HCT116 (cell line): ENCODE data around the gene OTULIN. TPM values are rescaled to one million over a fixed set of nuclear protein-coding genes. Genes with fewer than 3 reads are reported as not detected.

Experiments used
- ATAC-seq: fragments of 200-7000 bp; cut with Tn5 transposase; 2 replicates; pipeline ENCODE4 v1.9.1; 2020; ENCODE audit warnings: mild to moderate bottlenecking, moderate library complexity
- BruUV-seq: library from RNA; stranded (reverse); fragments of 400-500 nt; replicated peaks from 2 replicates; lab custom pipeline; 2021; lab: Mats Ljungman, UMichigan
- CTCF ChIA-PET: fragments of 300-600 bp; sonication (Branson Sonifier 250); formaldehyde crosslinking; loops from one replicate; lab custom pipeline; 2021; ENCODE audit warnings: antibody characterized with exemption; lab: Charles Lee
- POLR2A ChIA-PET: fragments of 300-600, 350-600 bp; sonication (Branson Sonifier 250); formaldehyde crosslinking; loops from one replicate; lab custom pipeline; 2021; ENCODE audit warnings: antibody characterized with exemption; lab: Charles Lee
- RAD21 ChIA-PET, 2 experiments: fragments of 300-600 bp; sonication (Branson Sonifier 250); formaldehyde crosslinking; loops; one replicate each; lab custom pipeline; 2023; ENCODE audit warnings: low total read pairs in 2 of 2; ENCODE audit not compliant: uncharacterized antibody in 2 of 2, unreplicated experiment in 2 of 2, low non-redundant PET in 1 of 2; lab: Charles Lee
- DNase-seq: peaks from one replicate; pipeline ENCODE4 v3.0.0-alpha.2; 2010; ENCODE audit warnings: low read depth, low spot score
- H2AFZ ChIP-seq: fragments of 200-600 bp; shearing (Covaris generic), sonication (generic); 2 replicates; pipeline ENCODE4 v1.6.1; 2017; ENCODE audit warnings: low read depth, mixed run types, mixed read lengths, antibody characterized with exemption, low read length; ENCODE audit not compliant: poor library complexity, severe bottlenecking
- H3K27ac ChIP-seq: 2 replicates; pipeline ENCODE4 v1.5.1; 2012; ENCODE audit warnings: low read depth, low read length
- H3K27me3 ChIP-seq: fragments of 200-600 bp; sonication (generic); 2 replicates; pipeline ENCODE4 v1.6.1; 2016; ENCODE audit warnings: mixed run types, low read length, mixed read lengths; ENCODE audit not compliant: insufficient read depth
- H3K36me3 ChIP-seq, 2 experiments: fragments of 200-500 bp in 1 of 2; fragments of 200-600 bp in 1 of 2; sonication (Bioruptor generic) in 1 of 2; sonication (generic) in 1 of 2; 2 replicates each; pipeline versions ENCODE4 v1.5.1 to v1.6.1; 2014 to 2016; ENCODE audit warnings: low read length in 2 of 2, inconsistent platforms in 1 of 2, mixed read lengths in 1 of 2, mixed run types in 1 of 2; ENCODE audit not compliant: insufficient read depth in 2 of 2, control insufficient read depth in 1 of 2
- H3K4me1 ChIP-seq, 2 experiments: fragments of 200-600 bp in 1 of 2; sonication (generic) in 1 of 2; 2 replicates each; pipeline versions ENCODE4 v1.5.1 to v1.6.1; 2012 to 2017; ENCODE audit warnings: low read length in 2 of 2, inconsistent platforms in 1 of 2, mild to moderate bottlenecking in 1 of 2, mixed read lengths in 1 of 2, mixed run types in 1 of 2, moderate library complexity in 1 of 2; ENCODE audit not compliant: insufficient read depth in 2 of 2, control insufficient read depth in 1 of 2
- H3K4me2 ChIP-seq: fragments of 200-600 bp; sonication (generic); 2 replicates; pipeline ENCODE4 v1.6.1; 2017; ENCODE audit warnings: mixed run types, low read length, mixed read lengths
- H3K4me3 ChIP-seq, 2 experiments: fragments of 200-600 bp in 1 of 2; sonication (generic) in 1 of 2; replicated peaks in 1 of 2; 2 replicates each; pipeline ENCODE4 v1.5.1; 2011 to 2016; ENCODE audit warnings: low read length in 2 of 2, control low read depth in 1 of 2, low read depth in 1 of 2, mild to moderate bottlenecking in 1 of 2, mixed read lengths in 1 of 2, mixed run types in 1 of 2
- H3K79me2 ChIP-seq: fragments of 200-600 bp; sonication (generic); 2 replicates; pipeline ENCODE4 v1.6.1; 2017; ENCODE audit warnings: mild to moderate bottlenecking, mixed run types, low read length, moderate library complexity, mixed read lengths; ENCODE audit not compliant: insufficient read depth
- H3K9ac ChIP-seq: fragments of 200-600 bp; sonication (generic); 2 replicates; pipeline ENCODE4 v1.6.1; 2016; ENCODE audit warnings: low read length, mixed read lengths
- H3K9me2 ChIP-seq: fragments of 200-600 bp; sonication (generic), shearing (Covaris generic); 2 replicates; pipeline ENCODE4 v1.6.1; 2017; ENCODE audit warnings: mixed run types, mild to moderate bottlenecking, moderate library complexity; ENCODE audit not compliant: insufficient read depth
- H3K9me3 ChIP-seq, 2 experiments: fragments of 200-500 bp in 1 of 2; fragments of 200-600 bp in 1 of 2; sonication (Bioruptor generic) in 1 of 2; sonication (generic) in 1 of 2; 2 replicates each; pipeline ENCODE4 v1.6.1; 2014 to 2017; ENCODE audit warnings: low read length in 2 of 2, mixed read lengths in 2 of 2, inconsistent platforms in 1 of 2, low read depth in 1 of 2, mild to moderate bottlenecking in 1 of 2, mixed run types in 1 of 2, moderate library complexity in 1 of 2; ENCODE audit not compliant: control insufficient read depth in 1 of 2, insufficient read depth in 1 of 2
- H4K20me1 ChIP-seq: fragments of 200-600 bp; sonication (generic), shearing (Covaris generic); 2 replicates; pipeline ENCODE4 v1.6.1; 2017; ENCODE audit warnings: mixed run types, mild to moderate bottlenecking, moderate library complexity; ENCODE audit not compliant: insufficient read depth
- EGR1 ChIP-seq: IDR thresholded peaks from 2 replicates; pipeline ENCODE4 v1.6.1; 2012; ENCODE audit warnings: low read depth
- ELF1 ChIP-seq: IDR thresholded peaks from 2 replicates; pipeline ENCODE4 v1.6.1; 2012; ENCODE audit warnings: low read depth, borderline replicate concordance
- EZH2 ChIP-seq: fragments of 200-600 bp; sonication (generic); IDR thresholded peaks from 2 replicates; pipeline ENCODE4 v1.6.1; 2017; ENCODE audit warnings: antibody characterized with exemption, mixed run types
- EZH2phosphoT487 ChIP-seq: fragments of 200-600 bp; IDR thresholded peaks from 2 replicates; pipeline ENCODE4 v1.6.1; 2018; ENCODE audit warnings: antibody characterized with exemption, borderline replicate concordance
- RAD21 ChIP-seq: IDR thresholded peaks from 2 replicates; pipeline ENCODE4 v1.6.1; 2012; ENCODE audit warnings: low read depth, mild to moderate bottlenecking
- SIN3A ChIP-seq: IDR thresholded peaks from 2 replicates; pipeline ENCODE4 v1.6.1; 2012; ENCODE audit warnings: low read depth
- SP1 ChIP-seq: IDR thresholded peaks from 2 replicates; pipeline ENCODE4 v1.6.1; 2012; ENCODE audit warnings: low read depth
- ZFX ChIP-seq: fragments of 450-650 bp; IDR thresholded peaks from 2 replicates; pipeline ENCODE4 v1.6.1; 2017
- ZNF274 ChIP-seq: fragments of 200-500 bp; sonication (Bioruptor generic); IDR thresholded peaks from 2 replicates; pipeline ENCODE4 v1.6.1; 2014; ENCODE audit warnings: mild to moderate bottlenecking, low read depth, low read length, inconsistent platforms
- intact Hi-C: fragments of 100-400 bp; cut with micrococcal nuclease; formaldehyde crosslinking; loops from 2 replicates; pipeline ENCODE4 v1.10.0; 2022
- total RNA-seq: library from RNA; stranded (reverse); gene quantifications from one replicate; pipeline ENCODE4 v1.2.1, GENCODE V29; 2021; ENCODE audit not compliant: unreplicated experiment
- TF ChIP-seq, protein P1 (sequence below): IDR thresholded peaks from 2 replicates; pipeline ENCODE4 v1.6.1; 2012
- TF ChIP-seq, protein P2 (sequence below): IDR thresholded peaks from 2 replicates; pipeline ENCODE4 v1.6.1; 2012
- TF ChIP-seq, protein P3 (sequence below), 3 experiments: fragments of 200-600 bp in 1 of 3; sonication (generic) in 1 of 3; IDR thresholded peaks in 2 of 3; conservative IDR thresholded peaks in 1 of 3; 2 replicates each; pipeline ENCODE4 v1.5.1; 2012 to 2017; ENCODE audit warnings: low read depth in 2 of 3, low read length in 2 of 3, antibody characterized with exemption in 1 of 3, borderline replicate concordance in 1 of 3, control low read depth in 1 of 3, mild to moderate bottlenecking in 1 of 3, mixed read lengths in 1 of 3, mixed run types in 1 of 3, moderate library complexity in 1 of 3; ENCODE audit not compliant: insufficient read depth in 1 of 3

The OTULIN gene
- total RNA-seq, 1 experiment from 2014 or later: 25.7 TPM

DNA sequence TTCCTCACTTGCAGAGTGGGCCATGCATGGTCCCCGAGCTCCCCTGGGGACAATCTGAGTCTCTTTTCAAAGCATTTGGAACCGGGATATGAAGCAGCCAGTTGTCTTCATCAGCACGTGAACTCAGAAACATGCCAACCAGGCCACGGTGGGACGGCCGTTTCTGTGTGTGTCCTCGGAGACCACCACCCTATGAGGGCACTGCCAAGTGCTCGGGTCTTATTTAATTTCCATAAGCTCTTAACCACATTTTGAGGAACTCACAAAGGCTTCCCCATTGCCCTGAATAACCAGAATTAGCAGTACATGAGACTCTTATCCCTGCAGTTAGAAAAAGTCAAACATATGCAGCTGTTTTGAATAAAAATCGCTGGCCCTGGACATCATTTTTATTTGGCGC lies 60.1 kb downstream of the OTULIN start:
- Histone ChIP-seq H3K79me2 (no peaks in the 10 kb centered on the region), H3K36me3 (no peaks in the 10 kb centered on the region), H3K27ac (no peak overlapping the region), H3K9me3 (no peaks in the 10 kb centered on the region), H3K4me2 (no peak overlapping the region), H4K20me1 (no peaks in the 10 kb centered on the region), H3K4me1 (peaks cover 0 to 10% of the 10 kb centered on the region in 2 experiments; a peak in 1 of 4 replicates), H3K9me2 (no peaks in the 10 kb centered on the region), H2AFZ (no peak overlapping the region), H3K4me3 (no peak overlapping the region), H3K27me3 (no peaks in the 10 kb centered on the region), H3K9ac (no peak overlapping the region)
- BruUV-seq: no TSS peak
- CTCF ChIA-PET: interaction anchor here (1.4 kb wide), 1 partner anchor 279 kb away, joined by 7 read pairs; no protein-coding TSS in a partner anchor
- ATAC-seq: no peak
- intact Hi-C loops: loop anchor here (5.0 kb wide), 1 partner anchor 223 kb away; no protein-coding TSS in a partner anchor
- TF ChIP-seq, protein P1, sequence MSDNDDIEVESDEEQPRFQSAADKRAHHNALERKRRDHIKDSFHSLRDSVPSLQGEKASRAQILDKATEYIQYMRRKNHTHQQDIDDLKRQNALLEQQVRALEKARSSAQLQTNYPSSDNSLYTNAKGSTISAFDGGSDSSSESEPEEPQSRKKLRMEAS: no peak
- TF ChIP-seq EZH2 (no peak), SP1 (no peak), SIN3A (no peak), EZH2phosphoT487 (no peak), RAD21 (no peak), ZFX (no peak), EGR1 (no peak), ZNF274 (no peak), ELF1 (no peak)
- TF ChIP-seq, protein P2, sequence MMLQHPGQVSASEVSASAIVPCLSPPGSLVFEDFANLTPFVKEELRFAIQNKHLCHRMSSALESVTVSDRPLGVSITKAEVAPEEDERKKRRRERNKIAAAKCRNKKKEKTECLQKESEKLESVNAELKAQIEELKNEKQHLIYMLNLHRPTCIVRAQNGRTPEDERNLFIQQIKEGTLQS: no peak
- TF ChIP-seq, protein P3, sequence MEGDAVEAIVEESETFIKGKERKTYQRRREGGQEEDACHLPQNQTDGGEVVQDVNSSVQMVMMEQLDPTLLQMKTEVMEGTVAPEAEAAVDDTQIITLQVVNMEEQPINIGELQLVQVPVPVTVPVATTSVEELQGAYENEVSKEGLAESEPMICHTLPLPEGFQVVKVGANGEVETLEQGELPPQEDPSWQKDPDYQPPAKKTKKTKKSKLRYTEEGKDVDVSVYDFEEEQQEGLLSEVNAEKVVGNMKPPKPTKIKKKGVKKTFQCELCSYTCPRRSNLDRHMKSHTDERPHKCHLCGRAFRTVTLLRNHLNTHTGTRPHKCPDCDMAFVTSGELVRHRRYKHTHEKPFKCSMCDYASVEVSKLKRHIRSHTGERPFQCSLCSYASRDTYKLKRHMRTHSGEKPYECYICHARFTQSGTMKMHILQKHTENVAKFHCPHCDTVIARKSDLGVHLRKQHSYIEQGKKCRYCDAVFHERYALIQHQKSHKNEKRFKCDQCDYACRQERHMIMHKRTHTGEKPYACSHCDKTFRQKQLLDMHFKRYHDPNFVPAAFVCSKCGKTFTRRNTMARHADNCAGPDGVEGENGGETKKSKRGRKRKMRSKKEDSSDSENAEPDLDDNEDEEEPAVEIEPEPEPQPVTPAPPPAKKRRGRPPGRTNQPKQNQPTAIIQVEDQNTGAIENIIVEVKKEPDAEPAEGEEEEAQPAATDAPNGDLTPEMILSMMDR (IDR thresholded peaks at IDR 0.05 in 2 of 3, conservative IDR thresholded peaks at IDR 0.05 in 1 of 3; ENCODE audit: borderline replicate concordance in 1 of 3, insufficient read depth in 1 of 3, low read depth in 2 of 3, low read length in 2 of 3): no peak
- DNase-seq: no peak
- RAD21 ChIA-PET: no interaction called here
- POLR2A ChIA-PET: no interaction called here
